Fibroblast of the aortic adventitia (primary cell): ENCODE measurements around the gene VDR. TPM values are rescaled to one million over a fixed set of nuclear protein-coding genes. Genes with fewer than 3 reads are reported as not detected.
A peak's percentile ranks its signal among the peaks of the same experiment; 100 is the strongest.

Experiments used
- DNase-seq: peaks from one replicate; pipeline ENCODE4 v3.0.0-alpha.2; 2010; ENCODE audit warnings: low read depth
- H3K4me3 ChIP-seq: 2 replicates; pipeline ENCODE4 v1.5.1; 2011; ENCODE audit warnings: low read depth, mild to moderate bottlenecking, control low read depth, low read length, moderate library complexity
- CTCF ChIP-seq: IDR thresholded peaks from 2 replicates; pipeline ENCODE4 v1.5.1; 2011; ENCODE audit warnings: mild to moderate bottlenecking, low read length, control low read depth, inconsistent platforms; ENCODE audit not compliant: insufficient read depth
- total RNA-seq: library from RNA; depleted of rRNA; stranded (reverse); fragments of >200 nt; gene quantifications from 2 replicates; pipeline ENCODE4 v1.2.3, GENCODE V29; 2012; ENCODE audit warnings: low replicate concordance

The VDR gene
- total RNA-seq, 1 donor = 12.5 TPM

- H3K4me3 ChIP-seq = no peak overlapping the region
- no peak for TF ChIP-seq CTCF
- no peak for DNase-seq
Observed at GRCh38 chr12:47896022-47896421, 8.8 kb downstream of the VDR start.

GRCh38 chr12:47894652-47895051 is 10.1 kb downstream of the VDR start:
- TF ChIP-seq CTCF = no peak
- no peak for DNase-seq
- H3K4me3 ChIP-seq = no peak overlapping the region

DNA sequence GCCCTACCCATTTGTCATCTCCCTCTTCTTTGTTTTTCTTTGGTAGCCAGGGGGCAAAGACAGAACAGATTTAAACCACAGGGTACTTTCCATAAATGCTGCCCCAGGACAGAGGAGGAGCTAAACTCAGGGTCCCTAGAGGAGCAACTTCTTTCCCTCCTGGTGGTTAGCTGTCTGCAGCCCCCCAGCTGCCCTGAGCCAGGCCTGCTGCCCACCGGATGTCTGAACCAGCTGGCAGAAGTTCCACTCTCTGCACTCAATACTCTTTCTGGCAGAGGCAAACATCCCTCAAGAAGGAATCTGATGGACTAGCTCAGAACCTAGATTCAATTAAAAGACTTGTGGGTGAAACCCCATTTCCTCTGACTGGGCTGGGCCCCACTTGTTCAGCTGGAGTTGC is 10.7 kb downstream of the VDR start:
- H3K4me3 ChIP-seq = no peak overlapping the region
- no peak for DNase-seq
- no peak for TF ChIP-seq CTCF

DNA sequence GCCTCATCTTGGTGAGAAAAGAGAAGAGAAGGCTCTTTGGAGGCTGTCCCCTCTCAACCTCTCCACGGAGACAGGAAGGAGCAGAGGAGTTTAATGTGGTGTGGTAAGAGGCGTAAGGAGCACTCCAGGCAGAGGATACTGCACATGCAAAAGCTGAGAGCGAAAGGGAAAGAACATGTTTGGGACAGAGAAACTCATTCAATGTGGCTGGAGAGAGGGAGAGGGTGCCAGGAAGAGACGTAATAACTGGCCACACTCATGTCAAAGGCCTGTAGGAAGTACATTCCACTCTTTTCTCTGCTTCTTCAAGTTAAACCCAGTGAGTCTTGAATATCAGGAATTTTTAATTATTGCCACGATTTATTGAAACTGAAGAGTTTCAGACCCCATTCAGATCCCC is 12.0 kb downstream of the VDR start:
- no peak overlapping the region for H3K4me3 ChIP-seq
- no peak for TF ChIP-seq CTCF
- DNase-seq = peak; percentile 68

- peak; percentile 51 for DNase-seq
- TF ChIP-seq CTCF = no peak
- no peak overlapping the region for H3K4me3 ChIP-seq
Observed at GRCh38 chr12:47891356-47891755, 13.4 kb downstream of the VDR start.

GRCh38 chr12:47889040-47889439 is 15.8 kb downstream of the VDR start:
- no peak for DNase-seq
- no peak overlapping the region for H3K4me3 ChIP-seq
- no peak for TF ChIP-seq CTCF

- TF ChIP-seq CTCF = no peak
- DNase-seq = no peak
- no peak overlapping the region for H3K4me3 ChIP-seq
Observed at GRCh38 chr12:47888153-47888819, 16.5 kb downstream of the VDR start.
